Measurements from ENCODE around the gene CD109.
"Not testable (repeated sequence)": the region's sequence is repeated elsewhere in the genome, so short reads cannot be mapped to it uniquely, and the experiment has no call there.

The CD109 gene

DNA sequence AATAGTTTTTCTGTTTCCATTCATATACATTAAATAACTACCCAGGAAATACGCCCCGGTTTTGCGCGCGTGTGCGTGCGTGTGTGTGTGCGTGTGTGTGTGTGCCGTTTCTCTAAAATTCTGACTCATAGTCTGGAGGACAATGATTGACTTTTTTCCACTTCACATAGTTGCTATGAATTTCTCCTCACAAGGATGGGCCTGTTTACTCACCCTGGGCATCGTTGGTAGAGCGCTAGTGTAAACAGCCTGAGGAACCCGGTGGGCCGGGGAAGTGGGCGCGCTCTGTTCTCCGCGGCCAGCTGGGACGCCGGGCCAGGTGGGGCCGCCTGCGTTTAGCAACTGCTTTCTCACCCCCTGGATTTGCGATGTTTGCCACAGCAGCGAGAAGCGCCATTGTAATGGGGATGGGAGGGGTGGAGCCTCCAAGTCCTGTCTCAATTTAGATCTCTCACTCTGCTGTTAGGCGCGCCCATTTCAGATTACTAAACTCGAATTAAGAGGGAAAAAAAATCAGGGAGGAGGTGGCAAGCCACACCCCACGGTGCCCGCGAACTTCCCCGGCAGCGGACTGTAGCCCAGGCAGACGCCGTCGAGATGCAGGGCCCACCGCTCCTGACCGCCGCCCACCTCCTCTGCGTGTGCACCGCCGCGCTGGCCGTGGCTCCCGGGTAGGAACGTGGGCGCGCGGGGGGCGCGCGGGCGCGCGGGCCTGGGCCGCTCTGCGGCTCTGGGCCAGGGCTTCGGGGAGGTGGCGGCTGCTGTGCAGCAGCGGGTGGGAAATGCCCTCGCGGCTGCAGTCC, at the start of gene CD109:
Gene CD109 (plus strand): TSS at position 585 of the 803 bp plus-strand sequence. CDS start 13 bp downstream, at position 598.
- peak in 4 of 14 donors; percentile 11 to 61 (median 38) for DNase-seq

DNA sequence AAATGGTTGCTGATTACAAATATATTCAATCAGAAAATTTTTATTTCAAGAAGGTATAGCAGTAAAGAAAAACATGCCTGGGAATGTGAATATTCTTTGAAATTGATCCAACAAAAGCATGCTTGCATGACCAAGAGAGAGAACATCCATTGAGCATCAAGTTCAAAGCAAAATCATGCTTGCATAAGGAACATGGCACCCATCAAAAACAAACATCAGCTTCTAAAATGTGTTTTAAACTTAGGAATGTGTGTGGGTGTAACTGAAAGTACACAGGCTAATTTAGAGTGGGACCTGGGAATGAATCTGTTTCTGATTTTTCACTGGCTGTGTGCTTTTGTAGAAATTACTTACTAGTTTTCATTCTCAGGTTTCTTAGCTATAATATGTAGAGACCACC, 47.8 kb upstream of the CD109 start:
- no peak for DNase-seq

DNA sequence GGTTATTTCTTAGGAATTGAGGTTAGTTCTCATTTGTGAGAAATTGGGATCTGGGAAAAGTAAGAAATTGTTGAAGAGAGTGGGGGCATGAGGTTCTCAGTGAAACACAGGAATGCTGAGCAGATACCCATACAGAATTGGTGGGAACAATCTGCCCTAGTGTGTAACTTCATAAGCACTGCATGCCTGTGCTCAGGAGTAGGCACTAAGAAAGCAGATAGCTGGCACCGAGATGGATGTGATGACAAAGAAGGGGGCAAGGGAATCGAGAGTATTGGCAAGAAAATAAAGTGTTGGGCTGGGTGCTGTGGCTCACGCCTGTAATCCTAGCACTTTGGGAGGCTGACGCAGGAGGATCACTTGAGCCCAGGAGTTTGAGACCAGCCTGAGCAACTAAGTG, 46.2 kb upstream of the CD109 start:
- no peak for DNase-seq

DNA sequence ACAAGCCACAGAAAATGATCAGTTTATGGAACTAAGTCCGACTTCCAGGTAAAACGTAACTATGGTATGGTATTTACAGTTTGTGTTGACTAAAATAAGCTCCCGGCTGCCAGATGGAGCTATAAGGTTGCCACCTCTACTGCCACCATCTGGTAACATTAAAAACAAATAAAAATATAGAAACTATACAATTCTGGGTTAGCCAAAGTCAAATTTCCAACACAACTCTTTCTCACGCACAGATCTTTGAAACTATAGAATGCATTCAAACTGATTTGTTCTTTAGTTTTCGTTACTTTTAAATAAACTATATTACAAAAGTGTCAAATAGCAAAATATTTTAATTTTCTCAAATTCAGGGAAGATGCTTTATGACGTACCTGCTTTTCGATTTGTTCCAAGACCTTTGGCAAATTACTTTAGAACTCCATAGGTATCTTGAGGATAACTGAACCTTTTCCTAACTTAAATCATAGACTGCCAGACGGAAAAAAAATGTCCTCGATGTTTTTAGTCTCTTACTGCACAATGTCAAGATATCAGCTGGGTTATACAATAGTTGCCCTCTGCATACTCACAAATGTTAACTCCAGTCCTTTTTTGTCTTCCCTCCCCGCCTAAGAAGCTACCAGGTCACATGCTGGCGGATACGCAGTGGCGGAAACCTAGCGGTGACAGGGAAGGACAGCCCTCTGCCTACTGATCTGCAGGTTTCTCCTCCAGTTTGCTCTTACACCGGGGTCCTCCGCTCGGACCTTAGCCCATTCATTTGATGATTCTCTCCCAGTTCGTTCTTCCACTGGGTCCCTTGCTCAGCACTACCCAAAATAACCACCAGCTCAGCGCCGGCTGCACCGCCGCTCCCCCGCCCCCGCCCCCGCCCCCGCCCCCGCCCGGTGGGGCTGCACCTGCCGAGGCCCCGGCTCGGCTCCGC, 43.1 kb upstream of the CD109 start:
- peak in 13 of 14 donors; percentile 6 to 81 (median 50) for DNase-seq

DNA sequence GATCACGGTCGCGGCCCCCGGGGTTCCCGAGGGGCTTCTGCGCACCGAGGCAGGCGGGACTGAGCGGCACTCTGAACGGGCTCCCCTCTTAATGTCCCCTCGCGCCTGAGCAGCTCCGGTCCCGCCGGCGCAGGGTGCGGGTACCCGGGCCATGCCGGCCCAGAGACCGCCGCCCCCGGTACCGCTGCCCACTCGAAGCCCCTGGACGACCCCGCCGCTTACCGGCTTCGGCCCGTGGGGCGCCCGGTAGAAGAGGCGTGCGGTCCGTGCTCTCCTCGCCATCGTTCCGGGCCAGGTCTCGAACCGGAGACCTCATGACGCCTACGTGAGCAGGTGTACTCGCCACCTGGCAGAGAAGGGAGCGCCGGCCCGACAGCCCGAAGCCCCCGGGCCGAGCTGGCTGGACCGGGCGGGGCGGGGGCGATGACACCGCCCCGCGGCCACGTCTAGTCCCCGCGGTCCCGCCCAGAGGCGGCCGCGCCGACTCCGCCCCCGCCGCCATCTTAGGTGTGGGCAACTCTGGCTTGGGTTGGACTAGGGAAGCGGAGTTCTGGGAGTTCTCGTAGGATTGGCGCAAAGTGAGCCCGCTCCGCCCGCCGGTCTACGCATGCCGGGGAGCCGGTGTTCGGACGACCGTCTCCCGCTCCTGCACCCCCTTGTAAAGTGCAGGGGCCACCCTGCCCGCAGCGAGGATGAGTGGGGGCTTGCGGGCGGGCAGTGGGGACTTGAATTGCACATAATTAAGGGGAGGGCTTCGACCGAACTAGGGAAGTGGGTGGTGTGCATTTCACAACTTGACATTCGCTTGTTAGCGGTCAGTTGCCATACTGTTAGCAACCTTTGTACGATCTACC, 42.2 kb upstream of the CD109 start, which contains the start of gene SLC17A5:
Gene SLC17A5 (minus strand): TSS at position 422 of the 854 bp plus-strand sequence. CDS start 106 bp downstream, at position 316.
- peak; percentile 53 to 93 (median 90) for DNase-seq

DNA sequence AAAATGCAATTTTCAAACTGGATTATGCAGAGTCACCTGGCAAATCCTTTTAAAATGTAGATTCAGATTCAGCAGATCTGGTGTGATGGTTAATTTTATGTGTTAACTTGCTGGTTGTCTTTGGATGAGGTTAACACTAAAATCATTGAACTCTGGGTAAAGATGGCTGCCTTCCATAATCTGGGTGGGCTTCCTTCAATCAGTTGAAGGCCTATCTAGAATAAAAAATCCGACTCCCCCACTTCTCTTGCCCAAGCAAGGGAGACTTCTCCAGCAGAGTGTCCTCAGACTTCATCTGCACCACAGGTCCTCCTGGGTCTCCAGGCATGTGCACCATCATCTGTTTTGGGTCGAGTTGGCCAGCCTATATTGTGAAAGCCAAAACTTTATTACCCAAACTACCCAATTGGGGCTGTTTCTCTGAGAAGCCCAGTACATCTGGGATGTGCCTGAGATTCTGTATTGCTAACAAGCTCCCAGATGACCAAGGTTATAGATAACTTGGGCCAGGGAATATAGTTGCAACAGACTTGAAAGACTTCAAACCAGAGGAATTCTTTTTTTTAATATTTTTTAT, 40.6 kb upstream of the CD109 start:
- DNase-seq, result no peak

DNA sequence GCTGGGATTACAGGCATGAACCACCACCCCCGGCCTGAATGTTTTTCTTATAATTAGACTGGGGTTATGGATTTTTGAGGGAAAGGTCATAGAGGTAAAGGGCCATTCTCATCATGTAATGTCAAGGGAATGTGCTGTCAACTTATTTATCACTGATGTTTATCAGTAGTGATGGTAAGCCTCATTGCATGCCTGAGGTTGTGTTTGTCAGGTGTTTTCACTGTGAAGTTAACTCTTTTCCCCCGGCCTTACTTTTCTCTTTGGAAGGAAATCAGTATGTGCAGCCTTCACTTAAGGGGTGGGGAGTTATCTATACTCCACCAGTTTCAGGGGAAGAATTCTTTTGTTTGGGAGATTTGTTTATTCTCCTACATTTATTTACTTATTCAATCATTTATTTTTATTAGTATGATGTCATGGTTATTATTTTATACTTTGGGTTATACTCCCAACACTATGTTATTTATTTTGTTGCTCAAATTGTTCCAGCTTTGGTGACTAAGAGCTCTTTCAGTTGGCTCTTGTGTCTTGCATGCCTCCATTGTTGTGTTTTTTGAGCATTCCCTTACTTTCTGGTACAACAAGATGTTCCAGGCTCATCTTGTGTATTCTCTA, 39.4 kb upstream of the CD109 start:
- no peak for DNase-seq

DNA sequence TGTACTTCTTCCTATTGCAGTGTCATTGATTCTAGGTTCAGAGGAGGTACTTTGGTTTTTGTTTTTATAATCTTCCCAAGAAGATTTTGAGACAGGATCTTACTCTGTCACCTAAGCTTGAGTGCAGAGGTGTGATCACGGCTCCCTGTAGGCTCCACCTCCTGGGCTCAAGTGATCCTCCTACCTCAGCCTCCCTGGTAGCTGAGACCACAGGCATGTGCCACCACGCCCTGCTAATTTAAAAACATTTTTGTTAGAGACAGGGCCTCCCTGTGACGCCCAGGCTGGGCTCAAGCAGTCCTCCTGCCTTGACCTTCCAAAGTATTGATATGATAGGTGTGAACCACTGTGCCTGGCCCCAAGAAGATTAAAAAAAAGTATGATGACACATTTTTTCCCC, 38.8 kb upstream of the CD109 start:
- DNase-seq, result no peak

DNA sequence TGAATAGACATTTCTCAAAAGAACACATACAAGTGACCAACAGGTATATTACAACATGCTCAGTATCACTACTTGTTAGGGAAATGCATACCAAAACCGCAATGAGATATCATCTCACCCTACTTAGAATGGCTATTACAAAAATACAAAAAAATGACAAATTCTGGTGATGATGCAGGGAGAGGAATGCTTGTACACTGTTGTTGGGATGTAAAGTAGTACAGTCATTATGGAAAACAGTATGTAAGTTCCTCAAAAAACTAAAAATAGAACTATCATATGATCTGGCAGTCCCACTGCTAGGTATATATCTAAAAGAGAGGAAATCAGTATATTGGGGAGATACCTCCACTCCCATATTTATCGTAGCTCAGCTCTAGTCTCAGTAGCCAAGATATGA, 31.3 kb upstream of the CD109 start:
- DNase-seq, result no peak

DNA sequence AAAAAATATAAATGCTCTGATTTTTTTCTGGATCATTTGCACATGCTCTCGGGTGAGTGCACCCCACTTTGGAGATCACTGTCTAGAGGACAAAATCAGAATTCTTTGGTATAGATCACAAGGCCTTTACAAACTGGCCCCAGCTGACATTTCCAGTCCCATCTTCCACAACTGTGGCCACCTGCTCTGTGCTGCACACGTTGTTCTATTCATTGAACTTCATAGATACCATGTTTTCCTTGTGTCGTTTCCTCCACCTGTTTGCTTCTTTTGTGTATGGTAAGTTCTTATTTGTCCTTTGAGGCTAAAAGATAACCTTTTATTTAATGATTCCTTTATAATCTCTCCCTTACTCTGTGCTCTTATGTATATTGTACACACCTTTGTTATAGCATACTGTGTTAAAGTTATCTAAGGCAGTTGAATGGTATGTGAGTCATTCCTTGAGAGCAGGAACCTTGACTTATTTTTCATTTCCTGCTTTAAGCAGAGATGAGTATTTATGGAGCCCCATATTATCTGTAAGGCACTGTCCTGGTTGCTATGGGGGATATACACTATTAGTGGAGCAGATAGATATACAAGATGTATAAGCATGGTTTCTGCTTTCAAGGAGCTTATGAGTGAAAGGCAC, 30.2 kb upstream of the CD109 start:
- DNase-seq, result no peak

DNA sequence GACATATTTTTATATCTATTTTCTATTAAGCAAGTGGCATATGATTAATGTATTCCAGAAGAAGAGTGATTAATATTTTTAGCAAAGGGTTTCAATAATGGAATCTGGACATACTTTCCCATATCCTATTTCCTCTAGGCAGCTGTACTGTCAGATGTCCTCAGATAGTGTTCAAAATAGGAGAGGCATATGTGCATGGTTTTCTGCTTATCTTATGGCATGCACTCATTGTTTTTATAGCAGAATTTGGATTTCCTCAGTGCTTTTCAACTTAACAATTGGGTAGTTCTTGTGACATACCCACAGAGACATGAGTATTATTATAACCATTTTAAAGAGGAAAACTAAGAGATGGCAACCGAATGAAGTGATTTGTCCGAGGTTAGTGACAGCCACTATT, 29.6 kb upstream of the CD109 start:
- DNase-seq, result no peak

DNA sequence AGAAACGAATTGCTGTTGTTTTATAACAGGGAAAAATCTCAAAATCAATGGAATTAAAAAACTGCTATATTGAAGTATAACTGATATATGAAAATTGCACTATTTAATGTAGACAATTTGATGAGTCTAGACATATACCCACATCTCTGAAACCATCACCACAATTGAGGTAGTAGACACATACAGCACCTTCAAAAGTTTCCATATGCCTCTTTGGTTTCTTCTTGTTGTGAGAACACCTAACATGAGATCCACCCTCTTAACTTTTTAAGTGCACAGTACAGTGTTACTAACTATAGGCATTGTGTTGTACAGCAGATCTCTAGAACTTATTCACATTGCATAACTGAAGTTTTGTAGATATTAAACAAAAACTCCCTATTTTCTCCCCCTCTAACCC, 28.2 kb upstream of the CD109 start:
- DNase-seq, result no peak

DNA sequence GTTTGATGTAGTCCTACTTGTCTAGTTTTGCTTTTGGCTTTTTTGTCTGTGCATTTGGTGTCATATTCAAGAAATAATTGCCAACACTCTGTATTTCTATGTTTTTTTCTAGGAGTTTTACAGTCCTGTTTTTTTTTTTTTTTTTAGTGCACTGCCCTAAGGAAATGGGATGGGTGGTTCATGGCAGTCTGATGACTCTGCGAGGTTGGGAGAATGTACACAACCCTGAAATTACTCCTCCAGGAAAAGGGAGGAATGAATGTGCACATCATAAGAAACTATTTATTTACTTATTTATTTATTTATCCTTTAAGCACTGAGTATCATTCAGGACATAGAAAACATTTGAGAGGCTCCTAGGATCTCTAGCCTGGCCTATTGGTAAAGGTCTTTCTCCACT, 27.0 kb upstream of the CD109 start:
- DNase-seq, result no peak

DNA sequence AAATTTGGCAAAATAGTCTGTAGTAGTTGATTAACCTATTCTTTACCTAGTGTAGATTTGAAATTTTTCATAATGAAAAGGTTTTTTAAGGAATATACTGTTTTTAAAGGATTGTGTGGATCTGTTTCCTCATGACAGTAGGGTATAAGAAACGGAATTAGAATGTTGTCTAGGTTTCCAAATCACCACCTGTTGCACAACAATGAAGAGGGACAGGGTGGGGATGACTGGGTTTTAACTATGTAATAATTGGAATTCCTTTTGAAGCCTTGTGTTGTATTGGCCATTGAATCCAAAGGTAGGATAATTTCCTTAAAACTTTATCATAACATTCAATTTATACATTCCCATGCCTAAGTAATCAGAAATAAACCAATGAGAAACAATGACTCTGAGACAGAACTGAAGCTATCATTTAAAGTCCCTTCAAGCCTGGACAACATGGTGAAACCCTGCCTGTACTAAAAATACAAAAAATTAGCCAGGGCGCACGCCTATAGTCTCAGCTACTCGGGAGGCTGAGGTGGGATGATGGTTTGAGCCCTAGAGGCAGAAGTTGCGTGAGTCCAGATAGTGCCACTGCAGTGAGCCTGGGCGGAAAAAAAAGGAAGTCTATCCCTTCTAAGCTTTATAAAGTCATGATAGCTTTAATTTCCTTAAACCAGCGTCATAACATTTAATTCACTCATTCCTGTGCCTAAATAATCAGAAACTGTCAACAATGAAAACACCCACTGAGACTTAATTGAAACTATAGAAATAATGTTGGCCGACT, 23.9 kb upstream of the CD109 start:
- no peak for DNase-seq

DNA sequence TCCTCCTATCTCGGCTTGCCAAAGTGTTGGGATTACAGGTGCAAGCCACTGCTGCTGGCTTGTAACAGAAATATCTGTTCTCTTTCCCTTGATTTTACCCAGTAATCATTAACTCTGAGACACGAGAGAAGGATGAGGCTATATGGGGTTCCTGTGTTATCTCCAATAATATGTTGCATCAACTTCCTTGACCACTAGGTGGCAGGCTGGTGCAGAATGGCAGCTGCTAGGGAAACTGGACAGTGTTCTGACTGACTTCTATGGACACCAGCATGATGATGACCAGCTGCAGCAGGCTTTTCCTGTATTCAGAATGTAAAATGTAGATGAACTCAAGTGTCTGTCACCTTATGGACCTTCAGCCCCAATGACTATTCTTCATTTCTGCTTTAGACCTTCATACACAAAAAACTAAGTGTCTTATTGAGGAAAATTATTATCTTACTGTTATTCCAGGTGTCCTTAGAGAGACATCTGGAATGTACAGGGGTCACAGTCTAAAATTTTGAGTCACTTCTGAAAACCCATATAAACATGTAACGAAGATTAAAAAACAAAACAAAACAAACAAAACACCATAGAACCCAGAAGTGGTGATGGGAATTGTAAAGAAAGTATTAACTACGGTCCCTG, 20.4 kb upstream of the CD109 start:
- DNase-seq, result peak in 10 of 14 donors; percentile 13 to 72 (median 34)

DNA sequence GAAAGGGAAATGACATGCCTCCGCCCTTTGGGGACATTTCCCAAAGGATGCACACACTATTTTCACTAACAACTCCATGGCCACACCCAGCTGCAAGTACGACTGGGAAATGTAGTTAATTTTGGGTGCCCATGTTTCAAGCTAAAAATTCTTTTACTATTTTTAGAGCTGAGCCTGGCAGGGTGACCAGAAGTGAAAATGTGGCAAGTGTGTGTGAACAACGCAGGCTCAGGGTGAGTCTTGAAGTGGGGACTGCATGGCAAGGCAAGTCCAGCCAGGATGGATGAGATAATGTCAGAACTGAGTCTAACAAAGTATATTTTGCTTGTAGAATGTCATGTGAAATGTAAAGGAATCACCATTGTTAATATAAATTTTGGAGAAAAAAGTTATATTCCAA, 17.0 kb upstream of the CD109 start:
- no peak for DNase-seq

DNA sequence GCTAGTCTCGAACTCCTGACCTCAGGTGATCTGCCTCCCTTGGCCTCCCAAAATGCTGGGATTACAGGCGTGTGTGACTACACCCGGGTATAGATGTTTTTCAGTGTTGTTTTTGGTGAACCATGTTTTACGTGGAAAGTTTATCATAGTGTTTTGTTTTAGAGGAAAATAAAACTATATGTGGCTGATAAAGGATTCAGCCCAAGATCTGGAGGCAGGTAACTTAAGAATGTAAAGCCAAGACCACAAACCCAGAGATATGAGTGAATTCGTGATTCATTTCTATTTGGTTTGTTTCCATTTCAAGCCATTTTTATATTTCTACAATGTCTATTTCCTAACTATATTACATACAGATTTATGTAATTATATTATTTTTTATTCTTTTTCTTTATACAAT, 16.2 kb upstream of the CD109 start:
- not testable (repeated sequence) for DNase-seq

DNA sequence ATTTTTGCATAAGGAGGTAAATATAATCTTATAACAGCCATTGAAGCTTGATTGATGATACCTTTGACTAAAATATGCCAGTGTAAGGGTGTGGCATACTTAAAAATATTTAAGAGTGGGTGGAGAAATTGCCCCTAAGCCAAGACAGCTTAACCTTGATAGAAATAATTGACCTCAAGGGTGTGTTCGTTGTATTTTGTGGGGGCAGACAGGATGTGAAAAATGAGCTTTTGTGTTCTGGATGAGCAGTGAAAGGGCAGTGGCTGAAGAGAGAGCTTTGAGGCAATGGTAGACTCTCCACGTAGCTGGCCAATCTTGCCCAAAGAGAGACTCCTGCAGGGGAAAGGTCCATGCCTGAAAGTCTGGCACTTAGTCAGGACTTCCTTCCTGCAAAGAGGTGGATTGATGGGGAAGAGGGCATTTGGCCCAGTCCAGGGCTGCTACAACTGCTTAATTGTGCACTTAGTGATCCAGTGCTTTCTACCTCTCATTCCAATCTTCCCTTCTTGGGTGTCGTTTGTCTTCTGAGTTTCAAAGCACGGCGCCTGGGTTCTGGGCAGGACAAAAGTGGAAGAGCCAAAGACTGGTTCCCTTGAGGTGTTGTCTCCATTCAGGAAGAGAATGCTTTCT, 15.6 kb upstream of the CD109 start:
- DNase-seq, result no peak

DNA sequence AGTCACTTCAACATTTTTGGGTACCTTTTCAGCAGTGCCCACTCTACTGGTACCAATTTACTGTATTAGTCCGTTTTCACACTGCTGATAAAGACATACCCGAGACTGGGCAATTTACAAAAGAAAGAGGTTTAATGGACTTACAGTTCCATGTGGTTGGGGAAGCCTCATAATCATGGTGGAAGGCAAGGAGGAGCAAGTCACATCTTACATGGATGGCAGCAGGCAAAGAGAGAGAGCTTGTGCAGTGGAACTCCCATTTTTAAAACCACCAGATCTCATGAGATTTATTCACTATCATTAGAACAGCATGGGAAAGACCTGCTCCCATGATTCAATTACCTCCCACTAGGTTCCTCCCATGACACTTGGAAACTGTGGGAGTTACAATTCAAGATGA, 12.4 kb upstream of the CD109 start:
- not testable (repeated sequence) for DNase-seq

Measured in C1 segment of cervical spinal cord (tissue), 14 donors.